Activated T-helper 1 cell treated with anti-CD3 and anti-CD28 coated beads, Interleukin-12 subunit alpha, Interleukin-12 subunit beta, Interleukin-2, Interleukin-4 antibody, amounts not matched to agents 30 ng/mL and 10 ng/mL and 1 ng/mL, durations not matched to agents 14 hours and 24 hours and 36 hours (primary cell): ENCODE results near the gene GPX6. TPM values are rescaled to one million over a fixed set of nuclear protein-coding genes. Genes with fewer than 3 reads are reported as not detected.

Experiments
- total RNA-seq: library from RNA; stranded (reverse); gene quantifications from 2 replicates; pipeline ENCODE4 v1.2.3, GENCODE V29; 2022

Gene GPX6
- total RNA-seq, 1 donor from 2014 or later = not detected

Other genes starting within 250 kb of the GPX6 start
- gene ZSCAN26, start 248.7 kb downstream of the GPX6 start, total RNA-seq = 5.4 and 6.0 TPM in 2 replicates
- gene PGBD1, start 234.2 kb downstream of the GPX6 start, total RNA-seq = 1.7 and 2.0 TPM in 2 replicates
- 1.0 and 1.2 TPM in 2 replicates for gene ZSCAN31, start 179.6 kb downstream of the GPX6 start, total RNA-seq
- 2.9 and 3.3 TPM in 2 replicates for gene ZKSCAN3, start 165.8 kb downstream of the GPX6 start, total RNA-seq
- gene ZSCAN12, start 116.0 kb downstream of the GPX6 start, total RNA-seq = 5.6 and 5.7 TPM in 2 replicates
- gene ZSCAN23, start 72.3 kb downstream of the GPX6 start, total RNA-seq = 1.1 and 2.2 TPM in 2 replicates
- gene GPX5, start 10.1 kb upstream of the GPX6 start, total RNA-seq = not detected in 2 replicates